HCT116 (cell line): ENCODE measurements around the gene GRPR. TPM values are rescaled to one million over a fixed set of nuclear protein-coding genes. Genes with fewer than 3 reads are reported as not detected.

Experiments used
- ATAC-seq: fragments of 200-7000 bp; cut with Tn5 transposase; 2 replicates; pipeline ENCODE4 v1.9.1; 2020; ENCODE audit warnings: mild to moderate bottlenecking, moderate library complexity
- BruUV-seq: library from RNA; stranded (reverse); fragments of 400-500 nt; replicated peaks from 2 replicates; lab custom pipeline; 2021; lab: Mats Ljungman, UMichigan
- CTCF ChIA-PET: fragments of 300-600 bp; sonication (Branson Sonifier 250); formaldehyde crosslinking; loops from one replicate; lab custom pipeline; 2021; ENCODE audit warnings: antibody characterized with exemption; lab: Charles Lee
- POLR2A ChIA-PET: fragments of 300-600, 350-600 bp; sonication (Branson Sonifier 250); formaldehyde crosslinking; loops from one replicate; lab custom pipeline; 2021; ENCODE audit warnings: antibody characterized with exemption; lab: Charles Lee
- RAD21 ChIA-PET, 2 experiments: fragments of 300-600 bp; sonication (Branson Sonifier 250); formaldehyde crosslinking; loops; one replicate each; lab custom pipeline; 2023; ENCODE audit warnings: low total read pairs in 2 of 2; ENCODE audit not compliant: uncharacterized antibody in 2 of 2, unreplicated experiment in 2 of 2, low non-redundant PET in 1 of 2; lab: Charles Lee
- DNase-seq: peaks from one replicate; pipeline ENCODE4 v3.0.0-alpha.2; 2010; ENCODE audit warnings: low read depth, low spot score
- H2AFZ ChIP-seq: fragments of 200-600 bp; shearing (Covaris generic), sonication (generic); 2 replicates; pipeline ENCODE4 v1.6.1; 2017; ENCODE audit warnings: low read depth, mixed run types, mixed read lengths, antibody characterized with exemption, low read length; ENCODE audit not compliant: poor library complexity, severe bottlenecking
- H3K27ac ChIP-seq: 2 replicates; pipeline ENCODE4 v1.5.1; 2012; ENCODE audit warnings: low read depth, low read length
- H3K27me3 ChIP-seq: fragments of 200-600 bp; sonication (generic); 2 replicates; pipeline ENCODE4 v1.6.1; 2016; ENCODE audit warnings: mixed run types, low read length, mixed read lengths; ENCODE audit not compliant: insufficient read depth
- H3K36me3 ChIP-seq, 2 experiments: fragments of 200-500 bp in 1 of 2; fragments of 200-600 bp in 1 of 2; sonication (Bioruptor generic) in 1 of 2; sonication (generic) in 1 of 2; 2 replicates each; pipeline versions ENCODE4 v1.5.1 to v1.6.1; 2014 to 2016; ENCODE audit warnings: low read length in 2 of 2, inconsistent platforms in 1 of 2, mixed read lengths in 1 of 2, mixed run types in 1 of 2; ENCODE audit not compliant: insufficient read depth in 2 of 2, control insufficient read depth in 1 of 2
- H3K4me1 ChIP-seq, 2 experiments: fragments of 200-600 bp in 1 of 2; sonication (generic) in 1 of 2; 2 replicates each; pipeline versions ENCODE4 v1.5.1 to v1.6.1; 2012 to 2017; ENCODE audit warnings: low read length in 2 of 2, inconsistent platforms in 1 of 2, mild to moderate bottlenecking in 1 of 2, mixed read lengths in 1 of 2, mixed run types in 1 of 2, moderate library complexity in 1 of 2; ENCODE audit not compliant: insufficient read depth in 2 of 2, control insufficient read depth in 1 of 2
- H3K4me2 ChIP-seq: fragments of 200-600 bp; sonication (generic); 2 replicates; pipeline ENCODE4 v1.6.1; 2017; ENCODE audit warnings: mixed run types, low read length, mixed read lengths
- H3K4me3 ChIP-seq, 2 experiments: fragments of 200-600 bp in 1 of 2; sonication (generic) in 1 of 2; replicated peaks in 1 of 2; 2 replicates each; pipeline ENCODE4 v1.5.1; 2011 to 2016; ENCODE audit warnings: low read length in 2 of 2, control low read depth in 1 of 2, low read depth in 1 of 2, mild to moderate bottlenecking in 1 of 2, mixed read lengths in 1 of 2, mixed run types in 1 of 2
- H3K79me2 ChIP-seq: fragments of 200-600 bp; sonication (generic); 2 replicates; pipeline ENCODE4 v1.6.1; 2017; ENCODE audit warnings: mild to moderate bottlenecking, mixed run types, low read length, moderate library complexity, mixed read lengths; ENCODE audit not compliant: insufficient read depth
- H3K9ac ChIP-seq: fragments of 200-600 bp; sonication (generic); 2 replicates; pipeline ENCODE4 v1.6.1; 2016; ENCODE audit warnings: low read length, mixed read lengths
- H3K9me2 ChIP-seq: fragments of 200-600 bp; sonication (generic), shearing (Covaris generic); 2 replicates; pipeline ENCODE4 v1.6.1; 2017; ENCODE audit warnings: mixed run types, mild to moderate bottlenecking, moderate library complexity; ENCODE audit not compliant: insufficient read depth
- H3K9me3 ChIP-seq, 2 experiments: fragments of 200-500 bp in 1 of 2; fragments of 200-600 bp in 1 of 2; sonication (Bioruptor generic) in 1 of 2; sonication (generic) in 1 of 2; 2 replicates each; pipeline ENCODE4 v1.6.1; 2014 to 2017; ENCODE audit warnings: low read length in 2 of 2, mixed read lengths in 2 of 2, inconsistent platforms in 1 of 2, low read depth in 1 of 2, mild to moderate bottlenecking in 1 of 2, mixed run types in 1 of 2, moderate library complexity in 1 of 2; ENCODE audit not compliant: control insufficient read depth in 1 of 2, insufficient read depth in 1 of 2
- H4K20me1 ChIP-seq: fragments of 200-600 bp; sonication (generic), shearing (Covaris generic); 2 replicates; pipeline ENCODE4 v1.6.1; 2017; ENCODE audit warnings: mixed run types, mild to moderate bottlenecking, moderate library complexity; ENCODE audit not compliant: insufficient read depth
- ATF3 ChIP-seq: IDR thresholded peaks from 2 replicates; pipeline ENCODE4 v1.6.1; 2012
- EGR1 ChIP-seq: IDR thresholded peaks from 2 replicates; pipeline ENCODE4 v1.6.1; 2012; ENCODE audit warnings: low read depth
- EZH2 ChIP-seq: fragments of 200-600 bp; sonication (generic); IDR thresholded peaks from 2 replicates; pipeline ENCODE4 v1.6.1; 2017; ENCODE audit warnings: antibody characterized with exemption, mixed run types
- EZH2phosphoT487 ChIP-seq: fragments of 200-600 bp; IDR thresholded peaks from 2 replicates; pipeline ENCODE4 v1.6.1; 2018; ENCODE audit warnings: antibody characterized with exemption, borderline replicate concordance
- POLR2AphosphoS5 ChIP-seq: IDR thresholded peaks from 2 replicates; pipeline ENCODE4 v1.6.1; 2011; ENCODE audit warnings: mild to moderate bottlenecking, low read depth, low read length, moderate library complexity
- SP1 ChIP-seq: IDR thresholded peaks from 2 replicates; pipeline ENCODE4 v1.6.1; 2012; ENCODE audit warnings: low read depth
- SRF ChIP-seq: IDR thresholded peaks from 2 replicates; pipeline ENCODE4 v1.6.1; 2012; ENCODE audit warnings: low read depth
- TCF7L2 ChIP-seq: IDR thresholded peaks from 2 replicates; pipeline ENCODE4 v1.7.0; 2011; ENCODE audit warnings: borderline replicate concordance, inconsistent platforms; ENCODE audit not compliant: insufficient read depth, insufficient read length; ENCODE audit errors: extremely low read depth
- YY1 ChIP-seq: IDR thresholded peaks from 2 replicates; pipeline ENCODE4 v1.6.1; 2011; ENCODE audit warnings: low read length, low read depth, moderate library complexity, mild to moderate bottlenecking; ENCODE audit not compliant: insufficient replicate concordance; ENCODE audit errors: extremely low read depth
- ZFX ChIP-seq: fragments of 450-650 bp; IDR thresholded peaks from 2 replicates; pipeline ENCODE4 v1.6.1; 2017
- ZNF274 ChIP-seq: fragments of 200-500 bp; sonication (Bioruptor generic); IDR thresholded peaks from 2 replicates; pipeline ENCODE4 v1.6.1; 2014; ENCODE audit warnings: mild to moderate bottlenecking, low read depth, low read length, inconsistent platforms
- intact Hi-C: fragments of 100-400 bp; cut with micrococcal nuclease; formaldehyde crosslinking; loops from 2 replicates; pipeline ENCODE4 v1.10.0; 2022
- total RNA-seq: library from RNA; stranded (reverse); gene quantifications from one replicate; pipeline ENCODE4 v1.2.1, GENCODE V29; 2021; ENCODE audit not compliant: unreplicated experiment
- TF ChIP-seq, protein P1 (sequence below): IDR thresholded peaks from 2 replicates; pipeline ENCODE4 v1.6.1; 2012
- TF ChIP-seq, protein P2 (sequence below): IDR thresholded peaks from 2 replicates; pipeline ENCODE4 v1.6.1; 2012; ENCODE audit warnings: low read depth

GRPR gene
- total RNA-seq, 1 experiment from 2014 or later = 0.15 TPM

- Histone ChIP-seq H3K36me3 (no peaks in the 10 kb centered on the region), H2AFZ (no peak overlapping the region), H3K27me3 (no peaks in the 10 kb centered on the region), H3K4me1 (no peaks in the 10 kb centered on the region), H4K20me1 (no peaks in the 10 kb centered on the region), H3K4me2 (no peak overlapping the region), H3K79me2 (no peaks in the 10 kb centered on the region), H3K9me2 (no peaks in the 10 kb centered on the region), H3K9me3 (no peaks in the 10 kb centered on the region), H3K9ac (no peak overlapping the region), H3K4me3 (no peak overlapping the region), H3K27ac (no peak overlapping the region)
- ChIA-PET CTCF (no interaction called here), RAD21 (no interaction called here), POLR2A (no interaction called here)
- BruUV-seq = no TSS peak
- TF ChIP-seq, protein P1, sequence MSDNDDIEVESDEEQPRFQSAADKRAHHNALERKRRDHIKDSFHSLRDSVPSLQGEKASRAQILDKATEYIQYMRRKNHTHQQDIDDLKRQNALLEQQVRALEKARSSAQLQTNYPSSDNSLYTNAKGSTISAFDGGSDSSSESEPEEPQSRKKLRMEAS = no peak
- no peak for TF ChIP-seq EGR1
- no peak for TF ChIP-seq ATF3
- no peak for TF ChIP-seq SRF
- no peak for TF ChIP-seq SP1
- TF ChIP-seq EZH2phosphoT487 = no peak
- no peak for TF ChIP-seq ZNF274
- TF ChIP-seq YY1 = no peak
- TF ChIP-seq TCF7L2 = no peak
- no peak for TF ChIP-seq ZFX
- TF ChIP-seq, protein P2, sequence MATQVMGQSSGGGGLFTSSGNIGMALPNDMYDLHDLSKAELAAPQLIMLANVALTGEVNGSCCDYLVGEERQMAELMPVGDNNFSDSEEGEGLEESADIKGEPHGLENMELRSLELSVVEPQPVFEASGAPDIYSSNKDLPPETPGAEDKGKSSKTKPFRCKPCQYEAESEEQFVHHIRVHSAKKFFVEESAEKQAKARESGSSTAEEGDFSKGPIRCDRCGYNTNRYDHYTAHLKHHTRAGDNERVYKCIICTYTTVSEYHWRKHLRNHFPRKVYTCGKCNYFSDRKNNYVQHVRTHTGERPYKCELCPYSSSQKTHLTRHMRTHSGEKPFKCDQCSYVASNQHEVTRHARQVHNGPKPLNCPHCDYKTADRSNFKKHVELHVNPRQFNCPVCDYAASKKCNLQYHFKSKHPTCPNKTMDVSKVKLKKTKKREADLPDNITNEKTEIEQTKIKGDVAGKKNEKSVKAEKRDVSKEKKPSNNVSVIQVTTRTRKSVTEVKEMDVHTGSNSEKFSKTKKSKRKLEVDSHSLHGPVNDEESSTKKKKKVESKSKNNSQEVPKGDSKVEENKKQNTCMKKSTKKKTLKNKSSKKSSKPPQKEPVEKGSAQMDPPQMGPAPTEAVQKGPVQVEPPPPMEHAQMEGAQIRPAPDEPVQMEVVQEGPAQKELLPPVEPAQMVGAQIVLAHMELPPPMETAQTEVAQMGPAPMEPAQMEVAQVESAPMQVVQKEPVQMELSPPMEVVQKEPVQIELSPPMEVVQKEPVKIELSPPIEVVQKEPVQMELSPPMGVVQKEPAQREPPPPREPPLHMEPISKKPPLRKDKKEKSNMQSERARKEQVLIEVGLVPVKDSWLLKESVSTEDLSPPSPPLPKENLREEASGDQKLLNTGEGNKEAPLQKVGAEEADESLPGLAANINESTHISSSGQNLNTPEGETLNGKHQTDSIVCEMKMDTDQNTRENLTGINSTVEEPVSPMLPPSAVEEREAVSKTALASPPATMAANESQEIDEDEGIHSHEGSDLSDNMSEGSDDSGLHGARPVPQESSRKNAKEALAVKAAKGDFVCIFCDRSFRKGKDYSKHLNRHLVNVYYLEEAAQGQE = no peak
- no peak for TF ChIP-seq EZH2
- TF ChIP-seq POLR2AphosphoS5 = no peak
- DNase-seq (no peak), ATAC-seq (no peak)
- intact Hi-C loops = no loop called here
Measured at GRCh38 chrX:16202943-16203342, 79.6 kb downstream of the GRPR start.

Other genes starting within 250 kb of the GRPR start
- gene MAGEB17, start 43.9 kb downstream of the GRPR start, total RNA-seq = not detected